H1 (cell line): ENCODE measurements around the gene CEBPZ. TPM values are rescaled to one million over a fixed set of nuclear protein-coding genes. Genes with fewer than 3 reads are reported as not detected.
A peak's percentile ranks its signal among the peaks of the same experiment; 100 is the strongest.
"Not testable (repeated sequence)": the region's sequence is repeated elsewhere in the genome, so short reads cannot be mapped to it uniquely, and the experiment has no call there.

Experiments
- CTCF ChIA-PET: fragments of 300-600 bp; sonication (Branson Sonifier 250); formaldehyde crosslinking; loops from one replicate; lab custom pipeline; 2021; ENCODE audit not compliant: partially characterized antibody; lab: Charles Lee
- POLR2A ChIA-PET: fragments of 300-600 bp; sonication (Branson Sonifier 250); formaldehyde crosslinking; loops from one replicate; lab custom pipeline; 2021; ENCODE audit warnings: inconsistent platforms; ENCODE audit not compliant: partially characterized antibody; lab: Charles Lee
- DNase-seq, 2 experiments: peaks; one replicate each; pipeline versions ENCODE4 v3.0.0 to v3.0.0-alpha.2; 2010 to 2022; ENCODE audit warnings: low spot score in 2 of 2, low read depth in 1 of 2, mixed read lengths in 1 of 2
- FAIRE-seq: peaks from 2 replicates; lab custom pipeline; 2011; peaks lifted over from hg19 to GRCh38; lab: Jason Lieb, UNC
- H2AFZ ChIP-seq: 2 replicates; pipeline ENCODE4 v1.8.1; 2012; ENCODE audit warnings: low read length, inconsistent platforms
- H2AK5ac ChIP-seq: 2 replicates; pipeline ENCODE4 v1.6.1; 2013; ENCODE audit warnings: low read depth, low read length
- H2BK120ac ChIP-seq: replicated peaks from 2 replicates; pipeline ENCODE3; 2013; ENCODE audit warnings: low read depth, low read length, inconsistent platforms
- H2BK12ac ChIP-seq: 2 replicates; pipeline ENCODE4 v1.6.1; 2013; ENCODE audit warnings: low read depth, low read length
- H2BK15ac ChIP-seq: 2 replicates; pipeline ENCODE4 v1.6.1; 2013; ENCODE audit warnings: low read length
- H2BK20ac ChIP-seq: 2 replicates; pipeline ENCODE4 v1.6.1; 2013; ENCODE audit warnings: low read length
- H2BK5ac ChIP-seq: 2 replicates; pipeline ENCODE4 v1.6.1; 2013; ENCODE audit warnings: low read depth, low read length
- H3K14ac ChIP-seq: 2 replicates; pipeline ENCODE4 v1.6.1; 2013; ENCODE audit warnings: inconsistent platforms; ENCODE audit not compliant: insufficient read length
- H3K18ac ChIP-seq: 2 replicates; pipeline ENCODE4 v1.6.1; 2013; ENCODE audit warnings: low read length; ENCODE audit errors: extremely low read depth
- H3K23ac ChIP-seq: 2 replicates; pipeline ENCODE4 v1.6.1; 2013; ENCODE audit warnings: inconsistent platforms; ENCODE audit not compliant: insufficient read length
- H3K23me2 ChIP-seq: 2 replicates; pipeline ENCODE4 v1.6.1; 2013; ENCODE audit warnings: low read depth, low read length
- H3K27ac ChIP-seq: 2 replicates; pipeline ENCODE4 v1.6.1; 2011; ENCODE audit warnings: low read depth, low read length, inconsistent platforms
- H3K27me3 ChIP-seq, 4 experiments: replicated peaks in 1 of 4; 1 replicate in 1 of 4; 2 replicates in 3 of 4; pipeline versions ENCODE4 v1.6.1 to v1.8.1; 2011 to 2013; ENCODE audit warnings: low read length in 3 of 4, mild to moderate bottlenecking in 3 of 4, inconsistent platforms in 2 of 4, mixed read lengths in 2 of 4, moderate library complexity in 1 of 4; ENCODE audit not compliant: control insufficient read depth in 3 of 4, insufficient read depth in 3 of 4; ENCODE audit errors: extremely low read depth in 1 of 4
- H3K36me3 ChIP-seq, 4 experiments: 2 replicates each; pipeline versions ENCODE4 v1.6.1 to v1.8.1; 2011 to 2013; ENCODE audit warnings: mild to moderate bottlenecking in 4 of 4, low read length in 3 of 4, moderate library complexity in 2 of 4, control low read depth in 1 of 4, inconsistent platforms in 1 of 4; ENCODE audit not compliant: insufficient read depth in 4 of 4, control insufficient read depth in 2 of 4
- H3K4ac ChIP-seq: replicated peaks from 2 replicates; pipeline ENCODE3; 2013; ENCODE audit warnings: low read length, low read depth, mixed read lengths, inconsistent platforms; ENCODE audit not compliant: insufficient read length
- H3K4me1 ChIP-seq, 4 experiments: replicated peaks in 1 of 4; 1 replicate in 1 of 4; 2 replicates in 3 of 4; pipeline versions ENCODE4 v1.6.1 to v1.8.1; 2011 to 2013; ENCODE audit warnings: low read length in 3 of 4, inconsistent platforms in 2 of 4, mixed read lengths in 1 of 4; ENCODE audit not compliant: insufficient read depth in 4 of 4, control insufficient read depth in 3 of 4
- H3K4me2 ChIP-seq, 2 experiments: 2 replicates each; pipeline versions ENCODE4 v1.6.1 to v1.8.1; 2011 to 2013; ENCODE audit warnings: low read depth in 2 of 2, low read length in 2 of 2, control low read depth in 1 of 2, inconsistent platforms in 1 of 2, mild to moderate bottlenecking in 1 of 2; ENCODE audit not compliant: insufficient read depth in 1 of 2
- H3K4me3 ChIP-seq, 4 experiments: fragments of 200-600, 300-600 bp in 1 of 4; sonication (generic), shearing (Covaris generic), sonication (Bioruptor Twin) in 1 of 4; 2 replicates each; pipeline versions ENCODE4 v1.5.1 to v1.8.1; 2011 to 2016; ENCODE audit warnings: low read length in 4 of 4, low read depth in 3 of 4, control low read depth in 2 of 4, inconsistent platforms in 2 of 4, mild to moderate bottlenecking in 2 of 4, mixed read lengths in 1 of 4, moderate library complexity in 1 of 4; ENCODE audit not compliant: insufficient read depth in 2 of 4; ENCODE audit errors: extremely low read depth in 1 of 4
- H3K56ac ChIP-seq: replicated peaks from 2 replicates; pipeline ENCODE3; 2013; ENCODE audit warnings: low read depth, mild to moderate bottlenecking, mixed read lengths, low read length, inconsistent platforms; ENCODE audit not compliant: insufficient read length
- H3K79me1 ChIP-seq: 2 replicates; pipeline ENCODE4 v1.6.1; 2013; ENCODE audit warnings: low read depth, low read length, control low read depth
- H3K79me2 ChIP-seq, 2 experiments: 2 replicates each; pipeline versions ENCODE4 v1.6.1 to v1.8.1; 2012 to 2013; ENCODE audit warnings: low read length in 2 of 2, mild to moderate bottlenecking in 2 of 2, inconsistent platforms in 1 of 2; ENCODE audit not compliant: insufficient read depth in 2 of 2, control insufficient read depth in 1 of 2
- H3K9ac ChIP-seq, 4 experiments: replicated peaks in 1 of 4; 1 replicate in 1 of 4; 2 replicates in 3 of 4; pipeline versions ENCODE4 v1.6.1 to v1.8.1; 2011 to 2013; ENCODE audit warnings: low read depth in 3 of 4, low read length in 3 of 4, control low read depth in 2 of 4, mild to moderate bottlenecking in 2 of 4, moderate library complexity in 2 of 4, inconsistent platforms in 1 of 4; ENCODE audit errors: extremely low read depth in 1 of 4
- H3K9me3 ChIP-seq, 2 experiments: 2 replicates each; pipeline versions ENCODE4 v1.6.1 to v1.8.1; 2012 to 2013; ENCODE audit warnings: mild to moderate bottlenecking in 2 of 2, moderate library complexity in 2 of 2, control low read depth in 1 of 2, inconsistent platforms in 1 of 2, low read depth in 1 of 2, low read length in 1 of 2, mixed read lengths in 1 of 2; ENCODE audit not compliant: insufficient read depth in 2 of 2
- H4K20me1 ChIP-seq, 2 experiments: replicated peaks in 1 of 2; 2 replicates each; pipeline versions ENCODE3 to v1.8.1; 2011 to 2013; ENCODE audit warnings: inconsistent platforms in 2 of 2, low read length in 2 of 2, mild to moderate bottlenecking in 1 of 2; ENCODE audit not compliant: insufficient read depth in 2 of 2, control insufficient read depth in 1 of 2
- H4K5ac ChIP-seq: 2 replicates; pipeline ENCODE4 v1.6.1; 2013; ENCODE audit warnings: low read length, low read depth, mixed read lengths, inconsistent platforms; ENCODE audit not compliant: insufficient read length
- H4K8ac ChIP-seq: 2 replicates; pipeline ENCODE4 v1.8.0; 2013; ENCODE audit warnings: mild to moderate bottlenecking, moderate library complexity, low read length, inconsistent platforms; ENCODE audit not compliant: insufficient read depth; ENCODE audit errors: extremely low read depth
- H4K91ac ChIP-seq: replicated peaks from 2 replicates; pipeline ENCODE3; 2013; ENCODE audit warnings: low read length, mixed read lengths, inconsistent platforms; ENCODE audit not compliant: insufficient read length
- CHD2 ChIP-seq: IDR thresholded peaks from 2 replicates; pipeline ENCODE4 v1.6.1; 2012; ENCODE audit warnings: low read length, improper control_type of control experiment
- CREB1 ChIP-seq: IDR thresholded peaks from 2 replicates; pipeline ENCODE4 v1.6.1; 2012; ENCODE audit warnings: inconsistent platforms
- EP300 ChIP-seq, 2 experiments: IDR thresholded peaks; 1 replicate in 1 of 2; 2 replicates in 1 of 2; pipeline ENCODE4 v1.6.1; 2011 to 2012; ENCODE audit warnings: low read depth in 2 of 2, low read length in 2 of 2, mild to moderate bottlenecking in 2 of 2, borderline replicate concordance in 1 of 2, inconsistent platforms in 1 of 2, moderate library complexity in 1 of 2
- POLR2AphosphoS5 ChIP-seq: IDR thresholded peaks from 2 replicates; pipeline ENCODE4 v1.6.1; 2011; ENCODE audit warnings: low read depth, low read length
- SP1 ChIP-seq: IDR thresholded peaks from 2 replicates; pipeline ENCODE4 v1.6.1; 2011; ENCODE audit warnings: low read depth, low read length
- YY1 ChIP-seq: IDR thresholded peaks from 2 replicates; pipeline ENCODE4 v1.6.1; 2011; ENCODE audit warnings: low read depth, mild to moderate bottlenecking, low read length
- whole genome bisulfite sequencing, 2 experiments: shearing (Covaris generic) in 1 of 2; methylation state at CpG; one replicate each; pipeline versions ENCODE4 v1.1.6 to v1.1.7; 2013 to 2015; ENCODE audit warnings: low lambda C conversion rate in 2 of 2, mixed read lengths in 2 of 2, inconsistent platforms in 1 of 2, low coverage in 1 of 2, missing lambda C conversion rate in 1 of 2; ENCODE audit not compliant: insufficient replicate concordance in 2 of 2, insufficient coverage in 1 of 2, insufficient read length in 1 of 2; ENCODE audit errors: extremely low coverage in 1 of 2, missing lambda C conversion rate in 1 of 2; 5-methylcytosine and 5-hydroxymethylcytosine counted together
- polyA plus RNA-seq, 7 experiments: library from polyadenylated mRNA; depleted of rRNA in 3 of 7; stranded (reverse) in 5 of 7; unstranded in 2 of 7; fragments of >200 nt in 5 of 7; fragments of 200-250 nt in 2 of 7; gene quantifications; 1 replicate in 5 of 7; 2 replicates in 1 of 7; 4 replicates in 1 of 7; pipeline versions ENCODE4 v1.2.1 to v1.2.3, GENCODE V29; 2011 to 2013; ENCODE audit warnings: missing spikeins in 2 of 7, mixed read lengths in 2 of 7
- total RNA-seq: library from RNA; stranded (reverse); fragmentation: NEBNext Ultra II Directional; extraction: Animal tissue kit (Norgen Biotek cat#: 25700); gene quantifications from 2 replicates; pipeline ENCODE4 v1.2.1, GENCODE V29; 2021

The CEBPZ gene
- total and polyA plus RNA-seq, 2 of the 8 experiments (the other 6 are each of a cell fraction or from before 2014, with no cell fraction given): 19.1 to 201 TPM

DNA sequence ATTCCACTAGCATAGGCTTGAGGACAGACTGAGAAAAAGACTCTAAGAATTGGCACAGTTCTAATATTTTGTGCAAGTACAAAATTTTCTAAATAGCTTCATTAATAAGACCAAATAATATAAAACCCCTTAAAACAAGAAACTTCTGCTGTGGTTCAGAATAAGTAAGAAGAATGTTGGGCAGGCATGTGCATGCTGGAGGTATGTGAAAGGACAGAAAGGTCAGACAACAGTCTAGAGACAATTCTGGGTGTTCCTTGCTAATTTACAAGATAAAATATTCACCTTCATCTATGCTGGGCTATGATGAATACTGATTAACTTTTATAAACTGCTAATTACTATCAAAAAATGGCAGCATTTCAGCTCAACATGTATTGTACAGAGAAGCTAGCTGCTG, 20.2 kb downstream of the CEBPZ start (continued):
- TF ChIP-seq EP300 (IDR thresholded peaks at IDR 0.05; ENCODE audit: borderline replicate concordance in 1 of 2, low read depth in 2 of 2, low read length in 2 of 2) (no peak), CREB1 (no peak), YY1 (no peak), POLR2AphosphoS5 (no peak), CHD2 (no peak), SP1 (no peak)

DNA sequence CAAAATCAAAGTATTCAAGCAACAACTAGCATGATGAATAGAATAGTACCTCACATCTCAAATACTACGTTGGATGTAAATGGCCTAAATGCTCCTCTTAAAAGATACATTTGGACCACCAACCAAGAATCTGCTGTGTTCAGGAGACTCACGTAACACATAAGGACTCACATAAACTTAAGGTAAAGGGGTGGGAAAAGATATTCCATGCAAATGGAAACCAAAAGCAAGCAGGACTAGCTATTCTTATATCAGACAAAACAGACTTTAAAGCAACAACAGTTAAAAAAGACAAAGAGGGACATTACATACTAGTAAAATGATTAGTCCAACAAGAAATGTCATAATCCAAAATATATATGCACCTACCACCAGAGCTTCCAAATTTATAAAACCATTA, 24.6 kb downstream of the CEBPZ start:
- not testable (repeated sequence) for H3K4ac ChIP-seq, H3K56ac ChIP-seq, H2BK15ac ChIP-seq, FAIRE-seq, H3K4me1 ChIP-seq, H3K14ac ChIP-seq, H2BK12ac ChIP-seq, H2AFZ ChIP-seq, H4K20me1 ChIP-seq, H3K4me3 ChIP-seq, DNase-seq, H3K9ac ChIP-seq, H3K4me2 ChIP-seq, H4K8ac ChIP-seq, H2AK5ac ChIP-seq, H4K91ac ChIP-seq, H3K23ac ChIP-seq, H3K79me1 ChIP-seq, H3K27me3 ChIP-seq, H3K23me2 ChIP-seq
- H2BK20ac ChIP-seq: peak overlapping the region; percentile 29; the same call in 1 of the 2 replicates
- 69% methylated on average over 2 of the region's 2 CpGs; no CpG with 5 or more reads in 1 of the 2 experiments for WGBS, 2 experiments
- peak overlapping the region; percentile 54 for H2BK120ac ChIP-seq
- H3K79me2 ChIP-seq: peaks cover 0 to 58% of the 10 kb centered on the region in 2 experiments; a peak in 3 of 4 replicates
- H4K5ac ChIP-seq: peak overlapping the region; percentile 67
- H2BK5ac ChIP-seq: peak overlapping the region; percentile 97; the same call in 1 of the 2 replicates
- H3K36me3 ChIP-seq: peaks cover 23 to 84% (median 55%) of the 10 kb centered on the region in 4 experiments
- peaks cover 9 to 18% of the 10 kb centered on the region in 2 experiments for H3K9me3 ChIP-seq
- ChIA-PET POLR2A (interaction anchor here (1.1 to 2.0 kb wide), 6 partner anchors 9 to 25 kb away, joined by 3 to 10 read pairs (median 6); no protein-coding TSS in a partner anchor), CTCF (interaction anchor here (0.7 to 2.4 kb wide), 4 partner anchors 10 to 38 kb away, joined by 3 to 12 read pairs (median 3); no protein-coding TSS in a partner anchor)
- peak overlapping the region; percentile 83; the same call in 1 of the 2 replicates for H3K27ac ChIP-seq
- H3K18ac ChIP-seq: peak overlapping the region; percentile 17; the same call in 1 of the 2 replicates
